Inflammatory macrophage (primary cell): Measurements from ENCODE around the gene RP2.

Experiments used
- DNase-seq, 2 donors: peaks; one replicate each; pipeline ENCODE4 v3.0.0-alpha.2; 2020 to 2022

Gene RP2

DNA sequence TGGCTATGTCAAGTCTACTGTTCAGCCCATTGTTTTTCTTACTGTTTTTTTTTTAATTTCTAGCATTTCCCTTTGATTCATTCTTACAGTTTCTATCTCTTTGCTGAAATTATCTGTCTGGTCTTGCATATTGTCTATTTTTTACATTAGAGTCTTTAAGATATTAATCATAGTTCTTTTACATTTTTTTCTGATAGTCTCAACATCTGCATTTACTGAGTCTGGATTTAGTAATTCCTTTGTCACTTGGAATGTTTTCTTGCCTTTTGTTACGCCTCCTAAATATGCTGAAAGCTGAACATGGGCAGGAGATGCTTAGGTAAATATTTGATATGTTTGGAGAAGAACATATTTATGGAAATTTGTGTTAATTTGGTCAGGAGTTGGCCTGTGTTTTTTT lies 85.8 kb downstream of the RP2 start:
- DNase-seq, result no peak

DNA sequence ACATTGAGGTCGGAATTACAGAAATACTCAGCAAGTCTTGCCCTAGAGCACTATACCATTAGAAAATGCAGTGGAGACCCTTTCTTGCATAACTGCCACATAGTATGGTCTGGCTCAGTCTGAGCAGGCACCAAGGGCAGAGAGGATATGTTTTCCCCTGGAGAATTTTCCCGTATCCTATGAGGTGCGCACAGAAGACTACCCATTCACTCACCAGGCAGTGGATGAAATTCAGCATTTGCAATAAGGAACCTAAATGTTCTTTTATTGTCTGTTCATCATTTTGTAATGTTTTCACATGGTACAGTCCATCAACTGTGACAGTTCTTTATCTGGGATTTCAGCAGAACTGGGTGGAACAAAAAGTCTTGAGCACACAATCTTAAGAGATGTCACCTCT lies 90.9 kb downstream of the RP2 start:
- DNase-seq, result no peak

DNA sequence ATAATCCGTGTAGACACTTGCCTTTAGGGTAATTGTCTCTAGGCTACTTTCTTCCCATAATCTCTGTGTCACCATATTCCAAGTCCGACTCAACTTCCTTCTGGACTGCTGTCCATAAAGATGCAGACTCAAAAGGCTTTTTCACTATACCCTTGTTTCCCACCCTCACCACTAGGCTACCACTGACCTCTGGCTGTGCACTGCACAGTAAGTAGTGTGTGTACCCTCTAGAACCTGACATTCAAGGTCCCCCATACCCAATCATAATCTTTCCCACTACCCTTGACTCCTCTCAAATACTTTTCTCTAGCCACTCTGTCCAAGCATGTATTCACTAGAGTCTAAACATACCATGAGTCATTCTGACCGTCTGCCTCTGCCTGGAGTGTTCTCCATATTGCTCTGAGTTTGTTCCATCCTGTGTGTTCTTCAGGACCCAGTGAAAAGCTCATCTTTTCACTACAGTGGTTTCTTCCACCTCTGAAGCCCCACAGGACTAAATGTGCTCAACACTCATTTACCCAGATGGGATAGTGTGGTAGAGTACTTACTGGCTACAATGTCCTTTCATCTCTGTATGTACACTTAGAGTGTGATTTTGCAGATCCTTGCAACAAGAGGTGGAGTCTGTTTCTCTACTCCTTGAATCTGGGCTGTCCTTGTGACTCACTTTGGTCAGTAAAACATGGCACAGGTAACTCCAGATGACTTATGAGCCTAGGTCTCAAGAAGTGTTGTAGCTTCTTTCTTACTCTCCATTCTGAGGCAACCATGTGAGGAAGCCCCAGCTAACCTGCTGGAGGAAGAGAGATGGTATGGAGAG lies 92.8 kb downstream of the RP2 start:
- no peak for DNase-seq
